Fibroblast of the conjunctiva (primary cell): ENCODE results near the gene SULT1A2.
"Not testable (repeated sequence)": the region's sequence is repeated elsewhere in the genome, so short reads cannot be mapped to it uniquely, and the experiment has no call there.

Source experiments
- DNase-seq: peaks from one replicate; pipeline ENCODE4 v3.0.0-alpha.2; 2010; ENCODE audit warnings: low read depth

Gene SULT1A2

GRCh38 chr16:28558456-28558855 is 38.4 kb downstream of the SULT1A2 start:
- DNase-seq, result no peak

- DNase-seq, result no peak
These were observed 39.9 kb downstream of the SULT1A2 start for GRCh38 chr16:28556914-28557320.

DNA sequence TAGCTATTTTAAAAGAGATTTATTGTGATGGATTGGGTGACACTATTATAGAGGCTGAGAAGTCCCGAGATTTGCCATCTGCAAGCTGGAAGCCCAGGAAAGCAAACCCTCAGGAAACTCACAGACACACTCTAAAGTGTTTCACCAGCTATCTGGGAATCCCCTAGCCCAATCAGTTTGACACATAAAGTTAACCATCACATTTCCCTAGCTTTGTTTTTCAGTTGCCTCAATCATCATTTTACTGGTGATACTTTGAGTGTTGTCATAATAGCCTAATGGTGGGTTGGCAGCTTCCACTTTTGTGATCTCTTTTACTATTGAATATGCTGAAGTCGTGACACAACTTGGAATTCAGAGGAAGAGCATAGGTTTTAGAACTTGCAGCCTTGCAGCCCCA is 41.3 kb downstream of the SULT1A2 start:
- no peak for DNase-seq

DNA sequence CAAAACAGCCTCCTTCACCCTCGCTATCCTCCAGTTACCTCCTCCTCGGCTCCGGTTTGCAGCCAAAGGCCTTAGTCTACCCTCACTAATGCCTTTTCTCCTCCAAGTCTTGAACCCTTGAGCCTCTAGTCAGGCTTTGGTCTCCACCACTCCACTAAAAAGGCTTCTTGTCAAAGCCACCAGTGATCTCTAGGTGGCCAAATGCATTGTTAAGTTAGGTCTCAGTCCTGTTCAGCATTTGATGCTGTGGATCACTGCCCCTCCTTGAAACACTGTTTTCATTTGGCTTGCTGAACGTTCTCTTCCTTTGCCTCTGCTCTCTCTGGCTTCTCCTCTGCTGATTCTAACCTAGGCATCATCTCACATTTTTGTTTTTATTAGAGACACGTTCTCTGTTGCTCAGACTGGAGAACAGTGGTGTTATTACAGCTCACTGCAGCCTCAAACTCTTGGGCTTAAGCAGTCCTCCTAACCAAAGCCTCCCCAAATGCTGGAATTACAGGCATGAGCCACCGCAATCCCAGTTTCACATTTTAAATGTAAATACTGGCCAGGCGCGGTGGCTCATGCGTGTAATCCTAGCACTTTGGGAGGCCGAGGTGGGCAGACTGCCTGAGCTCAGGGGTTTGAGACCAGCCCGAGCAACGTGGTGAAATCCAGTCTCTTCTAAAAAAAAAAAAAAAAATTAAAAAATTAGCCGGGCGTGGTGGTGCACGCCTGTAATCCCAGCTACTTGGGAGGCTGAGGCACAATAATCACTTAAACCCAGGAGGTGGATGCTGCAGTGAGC is 42.0 kb downstream of the SULT1A2 start:
- no peak for DNase-seq

DNA sequence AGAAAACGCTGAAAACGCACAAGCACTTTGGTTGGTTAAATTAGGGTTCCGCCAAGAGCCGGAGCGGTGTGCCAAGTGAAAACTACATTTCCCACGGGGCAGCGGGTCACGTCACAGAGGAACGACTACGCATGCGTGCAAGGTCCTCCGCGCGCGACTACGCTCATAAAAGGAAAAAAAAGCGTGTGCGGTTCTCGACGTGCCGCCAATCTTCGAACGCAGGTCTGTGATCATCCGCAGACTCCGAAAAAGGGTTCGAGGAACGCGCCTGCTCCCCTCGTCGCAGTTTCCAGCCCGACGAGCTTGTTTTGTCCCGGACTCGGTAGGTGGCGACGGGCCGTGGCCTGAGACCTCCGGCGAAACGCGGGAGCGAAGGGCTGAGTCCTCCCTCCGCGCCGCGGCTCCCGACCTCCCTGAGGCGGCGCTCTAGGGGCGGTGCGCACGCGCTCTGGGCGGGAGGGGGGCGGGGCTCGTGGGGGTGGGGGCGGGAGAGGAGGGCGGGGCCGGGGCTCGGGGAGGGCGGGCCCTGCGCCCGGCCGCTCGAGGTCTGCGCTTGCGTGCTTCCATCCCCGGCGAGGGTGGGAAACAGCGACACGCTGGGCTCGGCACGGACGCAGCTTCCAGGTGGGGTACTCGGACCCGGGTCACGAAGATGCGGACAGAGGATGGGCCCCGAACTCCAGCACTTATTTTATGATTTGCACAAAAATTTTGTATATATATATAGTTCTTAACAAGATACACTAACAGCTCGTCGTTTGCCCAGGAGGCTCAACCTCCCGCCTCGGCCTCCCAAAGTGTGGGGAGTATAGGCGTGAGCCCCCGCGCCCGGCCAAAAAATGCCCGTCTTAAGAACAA is 42.8 kb downstream of the SULT1A2 start, which contains the start of gene SGF29:
Gene SGF29, plus strand, starts transcription at position 145 of the 858 bp plus-strand sequence. CDS start 27,150 bp downstream, outside the sequence.
- peak; percentile 91 for DNase-seq

- no peak for DNase-seq
These were observed 47.5 kb downstream of the SULT1A2 start for GRCh38 chr16:28549301-28549899.

GRCh38 chr16:28548306-28548802 is 48.5 kb downstream of the SULT1A2 start:
- no peak for DNase-seq

GRCh38 chr16:28546626-28547025 is 50.2 kb downstream of the SULT1A2 start:
- DNase-seq, result no peak

- DNase-seq, result not testable (repeated sequence)
These were observed 50.9 kb downstream of the SULT1A2 start for GRCh38 chr16:28545964-28546363.

- DNase-seq, result no peak
These were observed 51.9 kb downstream of the SULT1A2 start for GRCh38 chr16:28544998-28545397.

DNA sequence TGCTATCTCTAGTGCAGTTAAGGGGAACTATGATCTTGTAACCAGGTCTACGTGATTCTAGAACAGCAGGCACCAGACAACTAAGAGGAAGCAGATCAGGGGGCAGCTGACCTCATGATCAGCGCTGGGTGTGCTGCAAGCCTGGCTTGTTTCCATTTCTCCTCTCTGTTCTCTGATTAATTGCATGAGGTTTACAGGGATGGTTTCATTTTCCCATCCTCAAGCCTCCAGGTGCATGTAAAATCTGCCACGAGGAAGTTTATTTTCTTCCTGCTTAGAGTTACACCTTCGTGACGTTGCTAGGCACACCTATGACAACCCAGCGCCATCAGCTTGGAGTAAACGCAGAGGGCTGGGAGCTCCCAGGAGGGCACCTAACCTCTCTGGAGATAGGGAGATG is 53.8 kb downstream of the SULT1A2 start:
- DNase-seq, result no peak

DNA sequence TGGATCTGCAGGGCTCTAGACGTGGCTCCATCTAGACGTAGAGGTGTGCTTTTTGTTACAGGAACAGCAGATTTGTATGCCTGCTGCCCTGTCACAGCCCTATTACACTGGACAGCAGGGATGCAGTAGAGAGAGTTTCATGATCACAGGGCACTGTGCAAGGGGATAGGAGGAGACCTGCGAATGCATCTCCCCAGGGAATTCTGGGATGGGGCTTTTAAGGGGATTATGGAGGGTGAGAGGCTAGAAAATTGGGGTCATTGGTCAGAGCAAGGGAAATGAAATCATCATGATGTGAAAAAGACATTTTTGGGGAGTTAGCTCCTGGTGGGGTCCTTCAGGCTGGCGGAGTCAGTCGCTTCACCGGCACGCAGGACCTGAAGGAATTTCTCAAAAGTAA is 54.2 kb downstream of the SULT1A2 start:
- DNase-seq, result no peak
